Left ventricle myocardium superior (tissue), 1 donor: Measurements from ENCODE around the gene ZNF136. TPM values are rescaled to one million over a fixed set of nuclear protein-coding genes. Genes with fewer than 3 reads are reported as not detected.

ENCODE experiments used
- ATAC-seq: fragments of 200-7000 bp; cut with Tn5 transposase; one replicate; pipeline ENCODE4 v1.9.1; 2020; ENCODE audit warnings: mild to moderate bottlenecking, moderate library complexity
- DNase-seq: peaks from one replicate; pipeline ENCODE4 v3.0.0-alpha.2; 2020
- intact Hi-C: fragments of 100-400 bp; cut with micrococcal nuclease; formaldehyde crosslinking; loops from one replicate; pipeline ENCODE4 v1.11.0; 2022
- total RNA-seq: library from RNA; stranded (reverse); fragmentation: NEBNext Ultra II Directional; extraction: Animal tissue kit (Norgen Biotek cat#: 25700); gene quantifications from one replicate; pipeline ENCODE4 v1.2.1, GENCODE V29; 2021
- donor health status: DM: no; HTN: yes; CAD: no; lungs with severe emphysema.

ZNF136 gene
- total RNA-seq, 1 donor from 2014 or later: 5.0 TPM

GRCh38 chr19:12166626-12167025 is 3.7 kb downstream of the ZNF136 start:
- intact Hi-C loops: no loop called here
- DNase-seq (no peak), ATAC-seq (no peak)

- no peak for DNase-seq
- intact Hi-C loops: no loop called here
- no peak for ATAC-seq
These were observed 17.5 kb downstream of the ZNF136 start for GRCh38 chr19:12180377-12180776.

GRCh38 chr19:12187625-12188024 is 24.7 kb downstream of the ZNF136 start:
- ATAC-seq (no peak), DNase-seq (no peak)
- intact Hi-C loops: no loop called here

- peak; percentile 91 for DNase-seq
- peak; percentile 99 for ATAC-seq
- intact Hi-C loops: no loop called here
These were observed 32.2 kb downstream of the ZNF136 start for GRCh38 chr19:12194827-12195731.

- DNase-seq (no peak), ATAC-seq (no peak)
- intact Hi-C loops: no loop called here
These were observed 35.2 kb downstream of the ZNF136 start for GRCh38 chr19:12198136-12198535.

- no peak for DNase-seq
- no peak for ATAC-seq
- intact Hi-C loops: no loop called here
These were observed 37.0 kb downstream of the ZNF136 start for GRCh38 chr19:12199757-12200419.

- ATAC-seq (peak; percentile 70), DNase-seq (peak; percentile 51)
- intact Hi-C loops: no loop called here
These were observed 39.4 kb downstream of the ZNF136 start for GRCh38 chr19:12202250-12202649.

GRCh38 chr19:12205296-12205695 is 42.4 kb downstream of the ZNF136 start:
- DNase-seq: no peak
- intact Hi-C loops: no loop called here
- ATAC-seq: no peak

- intact Hi-C loops: no loop called here
- ATAC-seq (no peak), DNase-seq (no peak)
These were observed 45.3 kb downstream of the ZNF136 start for GRCh38 chr19:12208221-12208620.

- DNase-seq (no peak), ATAC-seq (no peak)
- intact Hi-C loops: no loop called here
These were observed 54.4 kb downstream of the ZNF136 start for GRCh38 chr19:12217332-12217731.

- no peak for ATAC-seq
- DNase-seq: no peak
- intact Hi-C loops: no loop called here
These were observed 60.2 kb downstream of the ZNF136 start for GRCh38 chr19:12222980-12223630.

GRCh38 chr19:12224676-12225075 is 61.8 kb downstream of the ZNF136 start:
- DNase-seq: no peak
- intact Hi-C loops: no loop called here
- no peak for ATAC-seq

- intact Hi-C loops: no loop called here
- DNase-seq: no peak
- ATAC-seq: peak; percentile 75
These were observed 67.1 kb downstream of the ZNF136 start for GRCh38 chr19:12229990-12230389.

- DNase-seq: peak; percentile 55
- ATAC-seq: peak; percentile 92
- intact Hi-C loops: no loop called here
These were observed 68.1 kb downstream of the ZNF136 start for GRCh38 chr19:12230751-12231733.

- DNase-seq: no peak
- intact Hi-C loops: no loop called here
- ATAC-seq: no peak
These were observed 70.1 kb downstream of the ZNF136 start for GRCh38 chr19:12232961-12233360.

GRCh38 chr19:12237143-12237839 is 74.4 kb downstream of the ZNF136 start:
- DNase-seq: no peak

More at GRCh38 chr19:12237143-12237839, 74.4 kb downstream of the ZNF136 start:
- intact Hi-C loops: no loop called here
- no peak for ATAC-seq
